ENCODE results near the gene SH3RF3.

Gene SH3RF3

DNA sequence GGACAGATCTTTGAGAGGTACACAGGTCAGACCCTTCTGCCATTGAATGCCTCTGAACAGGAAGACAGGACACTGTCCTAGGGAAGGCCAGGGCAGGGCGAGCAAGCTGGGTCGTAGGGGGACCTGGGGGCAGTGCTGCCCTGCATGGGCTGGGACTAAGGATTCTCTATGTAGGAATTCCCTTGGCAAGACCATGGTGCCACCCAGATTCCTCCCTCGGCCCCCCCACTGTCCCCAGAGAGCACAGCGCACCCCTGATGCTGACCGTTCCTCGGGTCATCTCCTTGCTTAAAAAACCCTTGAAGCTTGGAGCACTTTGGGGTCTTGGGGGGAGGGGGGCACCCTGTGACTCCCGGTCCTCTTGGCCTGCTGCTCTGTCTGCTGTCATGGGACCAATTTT is 289.7 kb downstream of the SH3RF3 start:
- Histone ChIP-seq H3K27ac (no peak overlapping the region), H3K4me3 (ENCODE audit: low read depth, low read length) (no peak overlapping the region)
- TF ChIP-seq, protein P1, sequence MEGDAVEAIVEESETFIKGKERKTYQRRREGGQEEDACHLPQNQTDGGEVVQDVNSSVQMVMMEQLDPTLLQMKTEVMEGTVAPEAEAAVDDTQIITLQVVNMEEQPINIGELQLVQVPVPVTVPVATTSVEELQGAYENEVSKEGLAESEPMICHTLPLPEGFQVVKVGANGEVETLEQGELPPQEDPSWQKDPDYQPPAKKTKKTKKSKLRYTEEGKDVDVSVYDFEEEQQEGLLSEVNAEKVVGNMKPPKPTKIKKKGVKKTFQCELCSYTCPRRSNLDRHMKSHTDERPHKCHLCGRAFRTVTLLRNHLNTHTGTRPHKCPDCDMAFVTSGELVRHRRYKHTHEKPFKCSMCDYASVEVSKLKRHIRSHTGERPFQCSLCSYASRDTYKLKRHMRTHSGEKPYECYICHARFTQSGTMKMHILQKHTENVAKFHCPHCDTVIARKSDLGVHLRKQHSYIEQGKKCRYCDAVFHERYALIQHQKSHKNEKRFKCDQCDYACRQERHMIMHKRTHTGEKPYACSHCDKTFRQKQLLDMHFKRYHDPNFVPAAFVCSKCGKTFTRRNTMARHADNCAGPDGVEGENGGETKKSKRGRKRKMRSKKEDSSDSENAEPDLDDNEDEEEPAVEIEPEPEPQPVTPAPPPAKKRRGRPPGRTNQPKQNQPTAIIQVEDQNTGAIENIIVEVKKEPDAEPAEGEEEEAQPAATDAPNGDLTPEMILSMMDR (IDR thresholded peaks at IDR 0.05): no peak

GRCh38 chr2:109419171-109419756 is 290.3 kb downstream of the SH3RF3 start:
- Histone ChIP-seq H3K79me2 (no peaks in the 10 kb centered on the region), H3K27me3 (ENCODE audit: control insufficient read depth, insufficient read depth, low read length) (no peaks in the 10 kb centered on the region), H3K9ac (no peak overlapping the region), H3K27ac (no peak overlapping the region), H3K4me2 (ENCODE audit: low read length) (no peak overlapping the region), H3K9me3 (ENCODE audit: control insufficient read depth, low read length) (no peaks in the 10 kb centered on the region), H3K4me3 (ENCODE audit: low read depth, low read length) (no peak overlapping the region), H2AFZ (no peak overlapping the region), H3K4me1 (no peaks in the 10 kb centered on the region), H3K36me3 (ENCODE audit: control insufficient read depth, insufficient read depth, low read length) (no peaks in the 10 kb centered on the region)
- TF ChIP-seq, protein P1 (IDR thresholded peaks at IDR 0.05): no peak

More for the DNA sequence above, 289.7 kb downstream of the SH3RF3 start:
- Histone ChIP-seq H3K9ac (no peak overlapping the region), H3K4me1 (no peaks in the 10 kb centered on the region), H3K79me2 (no peaks in the 10 kb centered on the region), H3K9me3 (ENCODE audit: control insufficient read depth, low read length) (no peaks in the 10 kb centered on the region), H3K4me2 (ENCODE audit: low read length) (no peak overlapping the region), H2AFZ (no peak overlapping the region), H3K36me3 (ENCODE audit: control insufficient read depth, insufficient read depth, low read length) (no peaks in the 10 kb centered on the region), H3K27me3 (ENCODE audit: control insufficient read depth, insufficient read depth, low read length) (no peaks in the 10 kb centered on the region)

- H3K79me2 ChIP-seq: no peaks in the 10 kb centered on the region
- H3K4me3 ChIP-seq (ENCODE audit: low read depth, low read length): no peak overlapping the region
- H3K36me3 ChIP-seq (ENCODE audit: control insufficient read depth, insufficient read depth, low read length): no peaks in the 10 kb centered on the region
- no peak overlapping the region for H2AFZ ChIP-seq
- TF ChIP-seq, protein P1 (IDR thresholded peaks at IDR 0.05): no peak
- no peak overlapping the region for H3K27ac ChIP-seq
- no peaks in the 10 kb centered on the region for H3K4me1 ChIP-seq
- H3K9me3 ChIP-seq (ENCODE audit: control insufficient read depth, low read length): no peaks in the 10 kb centered on the region
- no peak overlapping the region for H3K4me2 ChIP-seq (ENCODE audit: low read length)
- H3K9ac ChIP-seq: no peak overlapping the region
- no peaks in the 10 kb centered on the region for H3K27me3 ChIP-seq (ENCODE audit: control insufficient read depth, insufficient read depth, low read length)
Observed at GRCh38 chr2:109419960-109420370, 291.0 kb downstream of the SH3RF3 start.

DNA sequence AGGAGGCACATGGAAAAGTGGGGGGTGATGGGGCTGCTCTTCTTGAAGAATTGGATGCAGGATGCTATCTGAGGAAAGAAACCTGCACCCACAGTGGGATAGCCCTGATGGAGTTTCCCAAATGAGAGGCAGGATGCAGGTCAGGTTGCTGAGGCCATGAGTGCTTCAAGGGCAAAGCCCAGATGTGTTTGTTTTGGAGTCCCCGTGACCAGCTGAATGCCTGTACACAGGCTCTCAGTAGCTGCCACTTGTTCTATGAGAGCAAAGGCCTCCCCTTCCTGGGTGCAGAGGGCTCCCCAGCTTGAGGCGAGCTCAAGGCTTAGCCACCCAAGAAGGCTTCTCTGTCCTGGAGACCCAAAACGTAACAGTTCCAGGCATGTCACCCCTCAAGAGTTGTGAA is 292.1 kb downstream of the SH3RF3 start:
- no peak overlapping the region for H2AFZ ChIP-seq
- H3K27ac ChIP-seq: no peak overlapping the region
- no peaks in the 10 kb centered on the region for H3K27me3 ChIP-seq (ENCODE audit: control insufficient read depth, insufficient read depth, low read length)
- H3K4me1 ChIP-seq: no peaks in the 10 kb centered on the region
- H3K9ac ChIP-seq: no peak overlapping the region
- no peaks in the 10 kb centered on the region for H3K79me2 ChIP-seq
- no peak overlapping the region for H3K4me2 ChIP-seq (ENCODE audit: low read length)
- TF ChIP-seq, protein P1 (IDR thresholded peaks at IDR 0.05): no peak
- no peak overlapping the region for H3K4me3 ChIP-seq (ENCODE audit: low read depth, low read length)
- H3K9me3 ChIP-seq (ENCODE audit: control insufficient read depth, low read length): no peaks in the 10 kb centered on the region
- H3K36me3 ChIP-seq (ENCODE audit: control insufficient read depth, insufficient read depth, low read length): no peaks in the 10 kb centered on the region

- no peaks in the 10 kb centered on the region for H3K36me3 ChIP-seq (ENCODE audit: control insufficient read depth, insufficient read depth, low read length)
- H3K9ac ChIP-seq: no peak overlapping the region
- no peaks in the 10 kb centered on the region for H3K4me1 ChIP-seq
- no peaks in the 10 kb centered on the region for H3K79me2 ChIP-seq
- H3K9me3 ChIP-seq (ENCODE audit: control insufficient read depth, low read length): no peaks in the 10 kb centered on the region
- no peak overlapping the region for H2AFZ ChIP-seq
- no peak overlapping the region for H3K4me2 ChIP-seq (ENCODE audit: low read length)
- TF ChIP-seq, protein P1 (IDR thresholded peaks at IDR 0.05): no peak
- no peaks in the 10 kb centered on the region for H3K27me3 ChIP-seq (ENCODE audit: control insufficient read depth, insufficient read depth, low read length)
- no peak overlapping the region for H3K27ac ChIP-seq
- H3K4me3 ChIP-seq (ENCODE audit: low read depth, low read length): no peak overlapping the region
Observed at GRCh38 chr2:109421642-109422041, 292.6 kb downstream of the SH3RF3 start.
